Endothelial cell of hepatic sinusoid (primary cell): ENCODE results near the gene INSIG1.

Experiments used
- in situ Hi-C: cut with HindIII; loops from 2 replicates; pipeline ENCODE4 v1.10.0; 2017; ENCODE audit warnings: low sequenced_read_pairs

INSIG1 gene

DNA sequence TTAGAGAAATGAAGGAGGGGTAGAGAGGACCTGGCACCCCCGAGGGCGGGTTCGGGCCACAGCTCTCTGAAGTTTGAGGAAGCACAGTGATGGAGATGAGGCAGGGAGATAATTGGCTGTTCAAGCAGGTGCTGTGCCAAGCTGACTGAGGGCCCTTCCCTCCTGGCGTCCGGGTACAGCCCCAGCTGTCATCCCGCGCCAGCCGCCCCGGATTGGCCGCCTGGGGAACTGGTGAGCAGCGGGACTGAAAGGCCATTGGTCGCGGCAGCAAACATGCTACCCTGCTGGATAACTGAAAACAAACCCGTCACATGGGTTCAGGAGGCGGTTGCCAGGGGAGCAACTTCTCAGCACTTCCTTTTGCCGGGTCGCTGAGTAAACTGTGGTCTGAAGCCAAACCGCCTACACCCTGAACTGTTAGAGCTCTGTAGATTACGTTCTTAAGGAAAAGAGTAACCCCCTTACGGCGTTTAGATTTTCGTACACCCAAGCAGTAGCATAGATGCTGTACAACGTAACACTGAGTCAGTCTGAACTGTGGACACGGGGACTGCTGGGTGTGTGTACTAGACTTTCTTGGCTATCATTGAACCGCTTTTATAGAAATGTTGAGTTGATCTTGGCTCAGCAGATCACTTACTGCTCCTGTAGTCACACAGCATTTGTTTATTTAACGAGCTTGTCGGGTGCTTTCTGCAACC, 1.3 kb downstream of the INSIG1 start:
- in situ Hi-C loops, result no loop called here

DNA sequence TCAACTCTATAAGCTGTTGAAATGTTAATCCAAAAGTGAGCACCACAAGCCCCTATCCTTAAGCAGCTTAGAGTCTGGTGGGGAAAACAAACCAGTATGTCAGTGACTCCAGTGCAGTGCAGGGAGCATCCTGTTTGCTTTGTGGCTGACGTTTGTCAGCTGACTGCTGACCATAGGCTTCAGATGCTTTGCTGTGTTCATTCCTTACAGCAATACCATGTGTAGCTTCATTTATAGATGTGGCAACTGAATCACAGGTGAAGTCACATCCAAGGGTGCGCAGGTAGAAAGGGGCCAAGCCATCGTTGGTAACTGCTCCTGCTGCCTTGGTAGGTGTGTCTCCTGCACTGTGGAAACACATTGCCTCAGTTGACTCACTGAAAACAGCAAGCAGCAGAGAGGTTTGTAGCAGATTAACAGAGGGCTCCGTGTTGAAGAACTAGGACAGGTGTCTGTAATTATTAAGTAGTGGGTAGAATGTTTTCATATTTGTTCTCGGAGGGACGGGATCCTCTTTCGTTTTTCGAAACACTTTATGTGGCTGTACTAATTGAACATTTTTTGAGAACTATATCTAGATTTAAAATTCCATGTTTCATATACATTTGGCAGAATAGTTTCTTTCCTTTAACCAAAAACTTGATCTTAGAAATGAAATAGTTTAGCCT, 2.0 kb downstream of the INSIG1 start:
- in situ Hi-C loops, result loop anchor here (5.0 kb wide), 1 partner anchor 107 kb away; no protein-coding TSS in a partner anchor

DNA sequence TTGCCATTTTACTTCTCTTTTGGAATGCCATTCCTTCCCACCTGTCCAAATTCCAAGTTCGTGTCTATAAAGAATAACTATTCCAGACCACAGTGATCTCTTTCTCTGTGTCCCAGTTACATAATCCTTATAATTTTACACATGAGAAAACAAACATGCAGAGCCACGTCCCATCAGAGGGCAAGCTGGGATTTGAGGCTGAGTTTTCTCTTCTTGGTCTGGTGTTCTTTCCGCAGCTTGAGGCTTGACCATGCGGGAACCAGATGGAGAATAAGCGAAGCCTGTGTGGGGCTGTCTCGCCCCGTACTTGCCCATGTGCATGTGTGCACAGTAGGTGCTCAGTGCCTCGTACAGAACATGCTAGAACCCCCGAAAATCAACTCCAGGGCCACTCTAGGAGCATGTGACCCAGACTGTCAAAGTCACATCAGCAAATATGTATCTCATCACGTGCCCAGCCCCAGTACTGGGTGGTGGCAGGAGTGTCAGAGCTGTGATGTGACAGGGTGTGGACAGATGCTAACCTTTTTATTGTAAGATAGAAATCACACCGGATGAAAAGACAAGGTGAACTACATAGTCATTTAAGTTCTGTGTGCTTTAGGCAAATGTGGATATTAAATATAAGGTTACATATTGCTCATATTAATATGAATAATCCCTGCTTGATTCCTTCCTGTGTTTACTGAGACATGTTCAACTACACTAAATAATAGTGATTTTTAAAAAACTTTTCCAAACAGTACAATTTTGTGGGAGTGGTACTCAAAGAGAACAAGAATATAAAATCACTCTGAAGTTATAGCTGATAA, 3.2 kb downstream of the INSIG1 start:
- in situ Hi-C loops, result loop anchor here (5.0 kb wide), 1 partner anchor 109 kb away; no protein-coding TSS in a partner anchor

DNA sequence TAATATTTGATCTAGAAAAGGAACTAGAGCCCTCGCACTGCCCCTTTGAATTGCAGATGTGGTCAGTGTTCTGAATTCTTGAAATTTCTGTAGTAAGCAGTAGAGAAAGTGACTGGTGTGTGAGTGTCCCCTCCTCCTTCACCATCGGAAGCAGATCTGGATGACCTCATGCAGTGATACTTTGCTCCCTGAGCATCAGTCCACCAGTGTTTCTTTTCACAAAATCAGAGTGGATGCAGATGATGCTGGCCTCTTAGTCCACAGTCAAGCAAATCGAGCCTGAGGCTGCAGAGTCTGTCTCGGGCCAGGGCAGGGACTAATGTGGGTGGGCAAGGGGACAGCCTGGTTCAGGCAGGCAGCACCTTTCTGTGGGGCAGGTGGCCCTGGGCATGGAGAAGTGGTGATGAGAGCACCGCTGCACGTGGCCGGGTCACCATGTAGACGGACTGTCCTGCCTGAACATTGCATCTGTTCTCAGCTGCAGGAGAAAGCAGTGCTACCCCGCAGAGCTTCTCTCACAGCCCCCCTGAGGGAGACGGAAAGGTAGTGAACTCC, 5.4 kb downstream of the INSIG1 start:
- in situ Hi-C loops, result loop anchor here (5.0 kb wide), 1 partner anchor 111 kb away; no protein-coding TSS in a partner anchor

DNA sequence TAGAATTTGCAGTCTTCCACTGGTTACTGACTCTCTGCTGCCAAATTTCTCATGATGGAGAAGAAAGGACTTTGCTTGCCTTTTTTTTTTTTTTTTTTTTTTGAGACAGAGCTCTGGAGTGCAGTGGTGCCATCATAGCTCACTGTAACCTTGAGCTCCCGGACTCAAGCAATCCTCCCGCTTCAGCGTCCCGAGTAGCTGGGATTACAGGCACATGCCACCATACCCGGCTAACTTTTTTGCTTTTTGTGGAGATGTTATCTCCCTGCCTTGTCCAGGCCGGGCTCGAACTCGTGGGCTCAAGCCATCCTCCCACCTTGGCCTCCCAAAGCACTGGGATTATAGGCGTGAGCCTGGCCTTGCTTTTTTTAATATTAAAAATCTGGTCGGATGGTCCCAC, 6.2 kb downstream of the INSIG1 start:
- in situ Hi-C loops, result loop anchor here (5.0 kb wide), 1 partner anchor 112 kb away; no protein-coding TSS in a partner anchor

DNA sequence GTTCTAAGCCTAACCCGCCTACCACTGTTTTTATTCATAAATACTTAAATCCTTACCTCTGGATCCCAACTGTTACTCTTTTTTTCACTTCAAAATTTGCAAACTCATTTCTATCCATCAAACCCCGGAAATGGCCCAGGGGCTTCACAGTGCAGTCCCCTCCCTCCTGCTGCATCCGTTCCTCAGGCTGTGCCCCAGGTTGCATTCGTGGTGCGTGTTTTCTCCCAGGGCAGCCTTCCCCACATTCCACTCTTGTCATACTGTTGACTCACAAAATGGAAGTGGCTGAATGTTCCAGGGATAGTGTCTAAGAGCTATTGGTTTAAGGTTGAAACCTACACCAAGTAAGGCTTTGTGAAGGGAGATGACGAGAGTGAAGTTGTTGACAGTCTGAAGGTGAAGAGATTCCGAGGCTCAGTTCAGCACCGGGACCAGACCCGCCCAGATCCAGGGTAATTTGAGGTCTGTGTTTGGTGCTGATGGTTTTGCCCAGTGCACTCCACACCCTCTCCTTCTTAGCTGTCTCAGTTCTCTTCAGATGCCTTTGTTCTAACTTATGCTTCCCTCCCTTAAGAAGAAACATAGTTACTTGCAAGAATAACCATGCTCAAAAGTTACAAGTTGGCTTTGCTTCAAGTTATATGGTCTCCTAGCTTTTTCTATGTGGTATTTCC, 7.7 kb downstream of the INSIG1 start:
- in situ Hi-C loops, result no loop called here

DNA sequence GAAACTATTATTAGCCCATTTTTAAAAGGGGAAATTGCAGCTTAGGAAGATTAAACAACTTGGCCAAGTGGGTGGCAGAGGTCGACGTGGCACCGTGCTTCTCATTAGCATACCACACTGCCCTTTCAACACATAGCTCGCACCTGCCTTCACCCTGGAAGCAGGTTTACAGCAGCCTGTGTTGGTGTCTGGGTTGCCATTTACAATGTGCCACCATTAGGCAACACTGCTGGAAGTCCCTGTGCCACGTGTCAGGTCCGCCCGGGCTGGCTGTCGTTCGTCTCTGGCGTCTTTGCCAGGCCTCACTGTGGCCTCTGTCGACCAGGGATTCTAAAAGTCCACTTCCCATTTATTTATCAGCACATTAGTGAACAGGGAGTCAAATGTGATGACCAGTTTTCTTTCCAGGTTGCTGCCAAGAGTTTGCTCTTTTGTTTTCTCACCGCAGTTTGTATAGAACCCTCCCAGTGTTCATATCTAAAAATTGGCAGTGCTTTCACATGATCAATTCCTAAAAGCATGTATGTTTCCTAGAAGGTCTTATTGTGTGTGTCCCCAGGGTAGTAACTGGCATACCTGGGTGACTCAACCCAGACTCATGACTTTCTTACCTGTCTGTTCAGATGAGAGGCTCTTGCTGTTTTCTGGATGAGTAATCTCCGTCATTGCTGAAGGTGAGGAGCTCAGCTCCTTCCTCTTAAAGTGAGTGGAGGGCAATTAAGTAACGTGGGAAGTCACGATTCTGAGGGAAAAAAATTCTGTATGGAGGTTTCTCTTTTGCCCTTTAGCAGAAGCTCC, 9.2 kb downstream of the INSIG1 start:
- in situ Hi-C loops, result no loop called here

DNA sequence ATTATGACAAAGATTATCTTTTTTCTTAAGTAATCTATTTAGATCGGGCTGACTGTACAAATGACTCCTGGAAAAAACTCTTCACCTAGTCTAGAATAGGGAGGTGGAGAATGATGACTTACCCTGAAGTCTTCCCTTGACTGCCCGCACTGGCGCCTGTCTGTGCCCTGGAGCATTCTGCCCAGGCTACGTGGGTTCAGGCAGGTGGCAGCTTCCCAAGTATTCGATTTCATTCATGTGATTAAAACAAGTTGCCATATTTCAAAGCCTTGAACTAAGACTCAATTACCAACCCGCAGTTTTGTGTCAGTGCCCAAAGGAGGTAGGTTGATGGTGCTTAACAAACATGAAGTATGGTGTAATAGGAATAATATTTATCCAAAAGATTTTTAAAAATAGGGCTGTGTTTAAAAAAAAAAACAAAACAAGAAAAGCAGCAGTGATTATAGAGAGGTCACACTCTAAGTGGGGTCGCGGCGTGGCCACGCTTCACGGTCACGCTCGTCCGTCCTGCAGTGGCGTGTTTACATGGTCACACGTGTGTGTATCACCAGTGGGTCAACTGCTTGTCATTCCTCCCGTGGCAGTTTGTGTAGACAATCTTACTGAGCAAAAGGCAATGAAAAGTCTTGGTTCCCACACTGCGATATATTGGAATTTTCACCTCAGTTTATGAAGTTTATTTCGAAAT, 10.8 kb downstream of the INSIG1 start:
- in situ Hi-C loops, result no loop called here

DNA sequence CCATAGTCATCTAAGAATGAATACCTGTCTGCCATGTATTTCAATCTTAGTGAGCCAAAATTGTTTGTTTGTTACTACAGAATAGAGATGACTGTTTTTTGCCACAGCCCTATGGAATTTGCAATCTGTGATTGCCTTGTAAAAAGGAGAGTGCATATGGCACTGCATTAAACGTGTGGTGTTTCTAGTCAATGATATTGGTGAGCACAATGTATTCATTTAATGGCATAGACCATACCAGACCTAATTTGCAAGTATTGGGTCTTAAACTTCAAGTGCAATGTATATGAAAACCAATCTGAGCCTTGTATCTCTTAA, 11.3 kb downstream of the INSIG1 start:
- in situ Hi-C loops, result no loop called here

DNA sequence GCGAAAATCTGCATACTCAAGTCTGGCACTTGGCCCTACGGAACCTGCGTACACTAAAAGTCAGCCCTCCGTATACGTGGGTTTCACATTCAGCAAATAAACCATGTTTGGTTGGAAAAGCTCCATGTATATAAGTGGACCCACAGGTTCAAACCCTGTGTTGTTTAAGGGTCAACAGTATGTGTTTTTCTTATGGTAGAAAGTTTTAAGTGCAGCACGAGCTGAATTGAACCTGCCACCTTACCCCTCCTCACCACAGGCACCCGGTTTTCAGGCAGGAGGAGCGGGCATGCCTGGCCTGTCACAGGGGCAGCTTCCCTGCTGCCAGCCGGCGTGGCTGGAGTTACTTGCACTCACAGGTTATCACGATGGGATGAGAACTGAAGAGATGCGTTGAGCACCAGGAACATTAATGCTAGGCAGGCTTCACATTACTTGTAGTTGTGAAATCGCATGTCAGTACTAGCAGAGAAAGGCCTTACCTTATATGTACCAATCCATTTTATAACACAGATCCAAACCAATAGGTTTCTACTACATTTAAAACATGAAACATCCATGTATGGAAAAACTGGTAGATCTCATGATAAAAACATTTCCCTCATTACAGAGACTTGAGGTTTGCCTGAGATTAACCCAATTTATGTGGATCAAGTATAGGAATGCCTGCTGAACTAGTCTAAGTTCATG, 12.9 kb downstream of the INSIG1 start:
- in situ Hi-C loops, result no loop called here

DNA sequence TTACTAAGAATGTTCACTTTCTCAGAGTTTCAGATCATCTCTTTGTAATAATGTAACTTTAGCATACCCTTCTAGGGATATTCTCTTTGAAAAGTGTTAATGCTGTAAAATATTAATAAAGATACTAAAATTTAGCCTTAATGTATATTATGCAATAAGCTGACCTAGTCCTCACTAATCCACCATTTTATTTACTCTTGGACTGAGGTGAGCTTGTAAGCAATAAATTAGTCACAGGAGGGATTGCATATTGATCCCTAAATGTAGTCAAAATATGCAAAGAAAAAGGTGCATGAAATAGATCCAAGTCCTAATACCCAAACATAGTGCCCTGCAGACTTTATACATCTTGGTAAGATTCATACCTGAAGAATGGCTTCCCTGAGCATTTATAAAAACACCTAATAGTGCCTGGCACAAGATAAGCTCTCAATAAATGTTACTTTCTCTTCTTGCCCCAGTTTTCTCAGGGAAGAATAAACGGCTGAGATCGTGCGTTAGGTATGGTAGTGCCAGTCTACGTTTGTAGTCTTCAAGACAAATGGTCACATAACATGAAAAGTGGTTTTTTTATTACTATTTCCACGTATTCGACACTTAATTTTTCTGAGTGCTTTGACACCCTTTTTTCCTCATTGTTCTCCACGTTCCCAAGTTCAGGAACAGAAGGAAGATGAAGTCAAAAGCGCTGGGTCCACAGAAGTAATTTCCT, 14.3 kb downstream of the INSIG1 start:
- in situ Hi-C loops, result no loop called here

DNA sequence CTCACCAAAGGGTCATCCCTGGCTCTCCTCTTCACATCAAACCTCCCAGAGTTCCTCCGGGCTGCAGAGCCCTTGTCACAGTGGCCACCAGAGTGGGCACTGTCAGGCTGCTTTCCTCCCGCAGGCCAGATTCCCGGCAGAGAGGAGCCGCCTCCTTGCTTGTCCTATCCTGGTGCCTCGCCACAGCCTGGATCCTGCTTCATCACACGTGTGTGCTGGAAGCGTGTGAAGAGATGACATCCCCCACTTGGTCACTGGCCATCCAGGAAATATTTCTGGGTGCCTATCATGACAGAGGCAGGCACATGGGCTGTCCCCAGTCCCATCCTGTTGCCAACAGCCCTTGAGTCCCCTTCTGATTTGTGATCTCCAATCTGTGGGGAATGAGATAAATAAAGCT, 15.0 kb downstream of the INSIG1 start:
- in situ Hi-C loops, result no loop called here

DNA sequence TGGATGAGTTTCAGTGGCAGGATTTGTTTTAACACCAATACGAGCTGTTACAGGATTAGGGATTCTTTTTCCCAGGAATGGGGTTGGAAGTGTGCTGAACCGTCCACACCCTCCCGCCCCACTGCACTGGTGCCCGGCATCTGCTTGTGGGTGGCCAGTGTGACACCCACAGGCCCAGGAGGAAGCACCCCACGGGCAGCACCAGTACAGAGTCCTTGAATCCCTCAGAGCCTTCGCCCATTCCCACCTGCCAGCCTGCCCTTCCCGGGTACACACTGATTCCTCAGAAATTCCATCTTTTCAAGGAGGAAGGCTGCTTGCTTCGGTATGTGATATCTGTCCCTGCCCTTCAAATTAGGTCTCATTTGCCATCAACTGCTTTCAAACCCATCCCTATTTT, 15.4 kb downstream of the INSIG1 start:
- in situ Hi-C loops, result no loop called here

DNA sequence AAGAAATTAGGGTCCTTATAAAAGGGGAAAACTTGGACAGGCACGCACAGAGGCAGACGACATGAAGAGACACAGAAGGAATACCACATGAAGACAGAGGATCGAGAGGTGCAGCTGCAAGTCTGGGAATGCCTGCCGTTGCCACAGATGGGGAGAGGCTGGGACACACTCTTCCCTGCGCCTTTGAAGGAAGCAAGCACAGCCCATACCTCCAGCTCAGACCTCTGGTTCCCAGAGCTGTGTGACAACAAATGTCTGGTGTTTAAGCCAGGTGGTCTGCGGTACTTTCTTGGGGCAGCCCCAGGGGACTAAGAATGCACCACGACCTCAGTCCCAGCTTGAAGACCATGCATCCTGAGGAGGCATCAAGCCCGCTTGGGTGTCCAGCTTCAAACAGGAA, 18.3 kb downstream of the INSIG1 start:
- in situ Hi-C loops, result no loop called here

DNA sequence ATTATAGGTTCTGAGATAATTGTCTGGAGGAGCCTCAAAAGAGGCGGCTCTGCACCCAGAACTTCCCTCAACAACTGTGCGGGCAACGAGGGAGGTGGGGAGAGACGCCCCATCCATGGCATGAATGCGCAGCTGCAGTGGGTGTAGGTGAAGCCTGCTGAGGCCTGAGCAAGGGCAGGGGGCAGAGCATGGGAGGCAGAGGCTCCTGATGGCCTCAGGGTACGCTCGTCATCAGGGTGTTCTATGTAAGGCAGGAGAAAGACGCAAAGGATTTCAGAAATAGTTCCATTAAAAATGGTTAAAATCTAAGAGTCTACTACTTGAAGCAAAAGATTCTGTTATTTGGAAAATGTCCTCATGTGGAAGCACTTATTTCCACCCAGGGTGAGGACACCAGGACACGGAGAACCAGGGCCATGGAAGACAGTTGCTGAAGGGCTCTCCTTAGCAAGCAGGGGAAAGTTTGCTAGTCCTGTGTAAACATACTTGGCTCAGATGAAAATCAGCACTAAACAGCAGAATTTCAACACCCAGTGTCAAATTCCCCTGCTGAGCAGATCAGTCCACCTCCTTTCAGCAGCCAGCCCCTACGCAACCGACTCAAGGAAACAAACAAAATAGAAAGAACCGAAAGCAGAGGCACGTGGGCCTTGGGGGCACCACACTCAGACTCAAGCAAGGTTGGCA, 18.9 kb downstream of the INSIG1 start:
- in situ Hi-C loops, result no loop called here

DNA sequence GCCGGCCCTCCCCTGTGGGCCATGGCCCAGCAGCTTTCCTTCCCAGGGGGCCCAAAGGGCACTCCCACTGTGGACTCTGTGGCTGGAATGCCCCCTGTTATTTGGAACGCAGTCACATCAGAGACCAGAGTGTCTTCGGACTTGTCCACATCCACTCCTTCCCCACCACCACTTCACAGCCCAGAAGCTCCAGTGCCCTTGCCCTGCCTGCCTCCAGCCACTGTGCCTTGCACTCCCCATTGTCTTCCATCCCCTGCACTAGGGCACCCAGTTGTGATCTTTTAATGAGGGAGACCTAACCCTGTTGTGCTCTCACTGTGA, 19.4 kb downstream of the INSIG1 start:
- in situ Hi-C loops, result no loop called here

DNA sequence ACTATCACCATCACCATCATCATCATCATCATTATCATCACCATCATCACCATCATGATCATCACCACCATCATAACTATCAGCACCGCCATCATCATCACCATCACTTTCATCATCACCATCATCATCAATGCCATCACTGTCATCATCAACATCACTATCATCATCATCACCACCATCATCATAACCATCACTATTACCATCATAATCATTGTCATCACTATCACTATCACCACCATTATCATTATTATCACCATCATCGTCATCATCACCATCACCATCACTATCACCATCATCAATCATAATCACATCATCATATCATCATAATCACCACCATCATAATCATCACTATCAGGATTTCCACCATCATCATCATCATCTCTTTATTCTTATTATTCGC, 20.6 kb downstream of the INSIG1 start:
- in situ Hi-C loops, result no loop called here

DNA sequence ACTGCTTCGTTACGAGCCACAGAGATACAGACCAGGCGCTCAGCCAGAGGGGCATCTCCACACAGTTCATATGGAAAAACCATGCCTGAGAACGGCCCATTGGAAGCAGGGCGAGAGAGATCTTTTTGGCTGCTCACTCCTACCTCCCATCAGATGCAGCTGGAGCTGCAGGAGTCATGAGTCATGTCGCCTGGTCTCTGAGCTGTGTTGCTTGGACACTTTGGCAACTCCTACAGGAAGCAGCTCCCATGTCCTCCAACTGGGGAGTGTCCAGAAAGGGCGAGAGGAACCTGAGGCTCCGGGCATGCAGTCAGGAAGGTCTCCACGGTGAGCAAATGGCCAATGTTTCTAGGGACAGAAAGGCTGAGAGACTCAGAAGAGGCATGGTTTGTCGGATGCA, 24.9 kb downstream of the INSIG1 start:
- in situ Hi-C loops, result no loop called here
